Right forelimb (tissue), 1 donor: Measurements from ENCODE around the gene ZNF616.
A peak's percentile ranks its signal among the peaks of the same experiment; 100 is the strongest.
"Not testable (repeated sequence)": the region's sequence is repeated elsewhere in the genome, so short reads cannot be mapped to it uniquely, and the experiment has no call there.

Source experiments
- DNase-seq: peaks from one replicate; pipeline ENCODE4 v3.0.0-alpha.2; 2018

The ZNF616 gene

DNA sequence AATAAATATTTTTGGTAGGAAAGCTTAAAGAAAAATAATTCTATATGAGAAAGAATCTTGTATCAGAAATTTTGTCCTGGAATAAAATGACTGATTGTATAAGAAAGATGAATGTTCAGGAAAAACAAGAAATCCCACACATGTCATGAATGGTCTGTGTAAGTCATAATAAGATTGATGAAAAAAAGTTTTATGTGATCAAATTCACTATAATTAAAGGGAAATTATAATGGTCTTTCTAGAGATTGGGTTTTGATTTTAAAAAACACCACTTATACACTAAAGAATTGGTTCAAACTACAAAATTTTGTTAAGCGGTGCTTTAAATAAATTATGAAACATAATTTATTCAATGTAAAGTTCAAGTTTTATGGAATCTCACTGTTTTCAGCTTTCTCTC is 37.0 kb downstream of the ZNF616 start:
- no peak for DNase-seq

DNA sequence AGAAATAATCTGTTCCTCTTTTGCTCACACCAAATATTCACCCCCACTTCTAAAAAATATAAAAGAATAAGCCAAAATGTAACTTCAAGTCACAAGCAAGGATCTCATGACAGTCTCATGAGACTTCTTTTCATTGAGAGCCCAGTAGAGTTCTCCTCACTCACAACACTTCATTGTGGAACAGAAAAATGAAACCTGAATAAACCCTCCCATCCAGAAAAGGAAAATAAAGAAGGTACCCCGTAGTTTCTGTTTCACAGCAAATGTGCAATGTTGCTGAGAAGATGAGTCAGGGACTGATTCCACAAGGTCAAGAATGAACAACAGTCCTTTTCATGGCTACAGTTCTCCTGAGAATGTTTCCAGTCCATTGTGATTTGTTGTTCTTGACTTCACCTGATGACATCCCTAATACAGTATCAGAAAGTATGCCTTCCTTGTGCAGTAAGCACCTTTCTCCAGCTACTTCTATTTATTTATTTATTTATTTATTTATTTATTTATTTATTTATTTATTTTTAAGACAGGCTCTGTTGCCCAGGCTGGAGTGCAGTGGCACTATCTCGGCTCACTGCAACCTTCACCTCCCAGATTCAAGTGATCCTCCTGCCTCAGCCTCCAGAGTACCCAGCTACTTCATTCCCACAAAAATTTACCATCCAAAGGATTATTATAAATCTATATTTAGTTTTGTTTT is 37.7 kb downstream of the ZNF616 start:
- no peak for DNase-seq

DNA sequence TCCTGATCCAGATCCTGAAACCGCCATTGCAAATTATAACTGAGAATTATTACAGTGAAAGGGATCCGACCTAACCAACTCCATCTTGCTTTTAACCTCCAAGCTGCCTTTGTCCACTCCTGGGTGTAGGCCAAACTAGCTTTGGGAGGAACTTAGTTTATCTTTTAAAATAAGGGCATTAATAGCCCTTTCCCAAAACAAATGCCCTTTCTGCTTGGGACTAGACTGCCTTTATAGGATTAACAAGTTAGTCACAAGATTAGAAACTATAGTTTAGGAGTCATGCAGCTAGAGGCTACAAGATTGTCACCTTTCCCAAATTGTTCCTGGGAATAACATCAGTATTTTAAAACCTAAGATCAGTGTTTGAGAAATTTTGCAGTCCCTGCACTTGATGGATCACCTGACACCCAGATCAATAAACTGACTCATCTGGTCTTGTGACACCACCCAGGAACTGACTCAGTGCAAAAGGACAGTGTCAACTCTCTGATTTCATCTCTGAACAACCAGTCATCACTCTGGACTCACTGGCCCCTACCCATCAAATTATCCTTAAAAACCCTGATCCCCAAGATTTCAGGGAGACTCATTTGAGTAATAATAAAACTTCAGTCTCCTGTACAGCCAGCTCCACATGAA is 40.1 kb downstream of the ZNF616 start:
- no peak for DNase-seq

- DNase-seq, result not testable (repeated sequence)
Measured at GRCh38 chr19:52096416-52096815, 43.3 kb downstream of the ZNF616 start.

- peak; percentile 95 for DNase-seq
Measured at GRCh38 chr19:52095172-52096014, 44.3 kb downstream of the ZNF616 start, which contains the start of gene ZNF841. Gene ZNF841 (minus strand): TSS chr19:52095765. CDS start chr19:52084801, 10,964 bp downstream.

DNA sequence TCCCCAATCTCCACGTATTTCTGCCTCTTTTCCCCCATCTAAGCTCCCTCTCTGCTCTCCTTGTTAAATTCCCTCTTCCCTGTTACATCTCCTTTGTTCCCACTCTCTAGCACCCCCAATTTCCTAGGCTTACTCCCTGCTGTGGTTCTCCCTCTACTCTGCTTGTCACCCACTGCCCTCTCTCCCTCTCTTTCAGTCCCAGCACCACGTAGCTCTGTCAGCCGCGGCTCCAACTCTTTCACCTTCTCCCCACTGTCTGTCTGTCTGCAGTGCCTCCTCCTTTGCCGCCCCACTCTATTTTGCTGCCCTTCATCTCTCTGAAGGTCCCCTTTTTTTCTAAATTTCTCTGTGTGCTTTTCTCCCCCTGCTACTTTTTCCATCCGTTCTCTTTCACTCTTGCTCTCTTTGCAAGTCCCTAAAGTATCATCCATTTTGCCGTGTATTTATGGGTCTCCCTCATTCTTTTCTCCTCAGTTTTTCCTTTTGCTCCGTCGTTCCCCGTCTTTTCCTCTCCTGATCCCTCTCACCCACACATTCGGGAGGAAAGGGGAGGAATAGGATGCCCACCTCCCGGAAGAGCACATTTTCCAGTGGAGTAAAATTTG is 45.1 kb downstream of the ZNF616 start:
- DNase-seq, result no peak

GRCh38 chr19:52086481-52086880 is 53.3 kb downstream of the ZNF616 start:
- no peak for DNase-seq

- no peak for DNase-seq
Measured at GRCh38 chr19:52070496-52070895, 69.2 kb downstream of the ZNF616 start.

DNA sequence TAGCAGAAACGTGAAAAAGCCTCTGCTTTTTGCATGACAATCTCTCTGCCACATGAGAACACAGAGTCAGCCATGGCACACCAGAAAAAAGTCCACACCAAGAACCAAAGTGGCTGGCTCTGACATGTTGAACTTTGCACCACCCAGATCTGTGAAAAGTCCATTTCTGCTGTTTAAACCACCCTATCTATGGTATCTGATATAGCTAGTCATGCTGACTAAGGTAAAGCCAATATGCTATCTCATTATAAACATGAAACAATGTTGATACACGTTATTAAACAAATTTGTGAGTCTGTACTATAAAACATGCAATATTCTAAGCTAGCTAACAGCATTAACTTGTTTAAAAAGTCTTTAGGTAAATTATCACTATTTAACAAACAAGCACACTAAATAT is 70.1 kb downstream of the ZNF616 start:
- no peak for DNase-seq

GRCh38 chr19:52066258-52066863 is 73.4 kb downstream of the ZNF616 start:
- DNase-seq, result no peak

DNA sequence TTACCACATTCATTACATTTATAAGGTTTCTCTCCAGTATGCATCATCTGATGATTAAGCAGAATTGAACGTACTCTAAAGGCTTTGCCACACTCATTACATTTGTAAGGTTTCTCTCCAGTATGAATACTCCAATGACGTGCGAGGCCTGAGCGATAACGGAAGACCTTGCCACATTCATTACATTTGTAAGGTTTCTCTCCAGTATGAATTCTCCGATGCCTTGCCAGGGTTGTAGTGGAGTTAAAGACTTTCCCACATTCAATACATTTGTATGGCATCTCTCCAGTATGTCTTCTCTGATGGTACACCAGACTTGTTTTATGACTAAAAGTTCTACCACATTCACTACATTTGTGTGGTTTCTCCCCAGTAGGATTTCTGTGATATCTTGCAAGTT is 74.3 kb downstream of the ZNF616 start:
- no peak for DNase-seq
